H9 (cell line): Measurements from ENCODE around the gene TUT4. TPM values are rescaled to one million over a fixed set of nuclear protein-coding genes. Genes with fewer than 3 reads are reported as not detected.

Experiments
- DNase-seq: peaks from one replicate; pipeline ENCODE4 v3.0.0-alpha.2; 2017
- H2AFZ ChIP-seq: one replicate; pipeline ENCODE4 v1.6.1; 2013; ENCODE audit warnings: mild to moderate bottlenecking, low read length, control low read depth, moderate library complexity
- H2AK5ac ChIP-seq: 2 replicates; pipeline ENCODE4 v1.6.1; 2013; ENCODE audit warnings: low read length, control low read depth, mixed read lengths; ENCODE audit not compliant: insufficient read length
- H2BK120ac ChIP-seq: one replicate; pipeline ENCODE4 v1.6.1; 2013; ENCODE audit warnings: low read depth, mild to moderate bottlenecking, low read length, control low read depth, inconsistent platforms; ENCODE audit not compliant: poor library complexity, severe bottlenecking
- H2BK12ac ChIP-seq: 2 replicates; pipeline ENCODE4 v1.6.1; 2013; ENCODE audit warnings: low read length, control low read depth, mixed read lengths, low read depth; ENCODE audit not compliant: insufficient read length
- H2BK15ac ChIP-seq: 2 replicates; pipeline ENCODE4 v1.6.1; 2013; ENCODE audit warnings: low read depth, low read length, control low read depth
- H2BK20ac ChIP-seq: one replicate; pipeline ENCODE4 v1.6.1; 2013; ENCODE audit warnings: low read depth, mild to moderate bottlenecking, low read length, control low read depth, inconsistent platforms; ENCODE audit not compliant: poor library complexity, severe bottlenecking
- H2BK5ac ChIP-seq: 2 replicates; pipeline ENCODE4 v1.6.1; 2013; ENCODE audit warnings: low read length, control low read depth, mixed read lengths; ENCODE audit not compliant: insufficient read length
- H3K14ac ChIP-seq: 2 replicates; pipeline ENCODE4 v1.6.1; 2013; ENCODE audit warnings: low read length, control low read depth; ENCODE audit not compliant: insufficient read depth
- H3K18ac ChIP-seq: 2 replicates; pipeline ENCODE4 v1.6.1; 2013; ENCODE audit warnings: low read depth, mild to moderate bottlenecking, mixed read lengths, low read length, control low read depth; ENCODE audit not compliant: insufficient read length
- H3K23ac ChIP-seq: 2 replicates; pipeline ENCODE4 v1.6.1; 2013; ENCODE audit warnings: low read length, control low read depth, mixed read lengths, low read depth; ENCODE audit not compliant: insufficient read length
- H3K23me2 ChIP-seq: 2 replicates; pipeline ENCODE4 v1.6.1; 2013; ENCODE audit warnings: low read depth, mild to moderate bottlenecking, mixed read lengths, low read length, control low read depth; ENCODE audit not compliant: insufficient read length, poor library complexity, severe bottlenecking
- H3K27ac ChIP-seq: 2 replicates; pipeline ENCODE4 v1.5.1; 2013; ENCODE audit warnings: low read length, control low read depth, mixed read lengths, low read depth; ENCODE audit not compliant: insufficient read length
- H3K27me3 ChIP-seq: 2 replicates; pipeline ENCODE4 v1.6.1; 2013; ENCODE audit warnings: low read length, control low read depth, inconsistent platforms; ENCODE audit not compliant: insufficient read depth
- H3K4ac ChIP-seq: 2 replicates; pipeline ENCODE4 v1.6.1; 2013; ENCODE audit warnings: low read depth, mild to moderate bottlenecking, control low read depth, inconsistent platforms, low read length, moderate library complexity
- H3K4me1 ChIP-seq: 2 replicates; pipeline ENCODE4 v1.6.1; 2013; ENCODE audit warnings: low read length, control low read depth, inconsistent platforms; ENCODE audit not compliant: insufficient read depth
- H3K4me2 ChIP-seq: 2 replicates; pipeline ENCODE4 v1.6.1; 2013; ENCODE audit warnings: low read length, control low read depth, mixed read lengths; ENCODE audit not compliant: insufficient read length, insufficient read depth
- H3K56ac ChIP-seq: 2 replicates; pipeline ENCODE4 v1.6.1; 2013; ENCODE audit warnings: low read depth, mild to moderate bottlenecking, mixed read lengths, low read length, control low read depth; ENCODE audit not compliant: insufficient read length
- H3K79me1 ChIP-seq: 2 replicates; pipeline ENCODE4 v1.6.1; 2013; ENCODE audit warnings: low read depth, mild to moderate bottlenecking, moderate library complexity, low read length, control low read depth, inconsistent platforms; ENCODE audit not compliant: insufficient read depth, poor library complexity, severe bottlenecking
- H3K79me2 ChIP-seq: 2 replicates; pipeline ENCODE4 v1.6.1; 2013; ENCODE audit warnings: low read length, control low read depth, inconsistent platforms; ENCODE audit not compliant: insufficient read depth
- H3K9ac ChIP-seq: 2 replicates; pipeline ENCODE4 v1.6.1; 2013; ENCODE audit warnings: low read length, control low read depth, mixed read lengths; ENCODE audit not compliant: insufficient read length; ENCODE audit errors: extremely low read depth
- H3K9me3 ChIP-seq: one replicate; pipeline ENCODE4 v1.6.1; 2013; ENCODE audit warnings: low read depth, low read length, inconsistent platforms; ENCODE audit not compliant: control insufficient read depth
- H3T11ph ChIP-seq: one replicate; pipeline ENCODE4 v1.6.1; 2013; ENCODE audit warnings: mild to moderate bottlenecking, low read length, control low read depth, inconsistent platforms
- H4K20me1 ChIP-seq: one replicate; pipeline ENCODE4 v1.6.1; 2013; ENCODE audit not compliant: control insufficient read depth, insufficient read length, insufficient read depth
- H4K5ac ChIP-seq: 2 replicates; pipeline ENCODE4 v1.6.1; 2013; ENCODE audit warnings: low read depth, mild to moderate bottlenecking, mixed read lengths, low read length, control low read depth; ENCODE audit not compliant: insufficient read length
- H4K8ac ChIP-seq: replicated peaks from 2 replicates; pipeline ENCODE4 v1.6.1; 2013; ENCODE audit warnings: low read length, control low read depth, mixed read lengths, low read depth; ENCODE audit not compliant: insufficient read length
- H4K91ac ChIP-seq: 2 replicates; pipeline ENCODE4 v1.6.1; 2013; ENCODE audit warnings: low read depth, mild to moderate bottlenecking, moderate library complexity, mixed read lengths, low read length, control low read depth; ENCODE audit not compliant: insufficient read length
- H3K27ac Mint-ChIP-seq, 3 experiments: 2 replicates in 2 of 3; 3 replicates in 1 of 3; pipeline ENCODE4 v1.8.0; 2020 to 2021; ENCODE audit warnings: mixed read lengths in 3 of 3, mild to moderate bottlenecking in 1 of 3, moderate library complexity in 1 of 3
- H3K27me3 Mint-ChIP-seq: 2 replicates; pipeline ENCODE4 v1.8.0; 2021; ENCODE audit warnings: low read depth, mild to moderate bottlenecking, moderate library complexity, mixed read lengths
- H3K36me3 Mint-ChIP-seq, 3 experiments: 2 replicates in 2 of 3; 3 replicates in 1 of 3; pipeline ENCODE4 v1.8.0; 2020 to 2021; ENCODE audit warnings: low read depth in 3 of 3, mixed read lengths in 3 of 3; ENCODE audit not compliant: insufficient read depth in 1 of 3
- H3K4me1 Mint-ChIP-seq, 2 experiments: 2 replicates each; pipeline ENCODE4 v1.8.0; 2020; ENCODE audit warnings: mixed read lengths in 2 of 2
- H3K4me3 Mint-ChIP-seq, 2 experiments: 2 replicates in 1 of 2; 3 replicates in 1 of 2; pipeline ENCODE4 v1.8.0; 2020 to 2021; ENCODE audit warnings: mild to moderate bottlenecking in 2 of 2, mixed read lengths in 2 of 2, moderate library complexity in 1 of 2
- H3K9me3 Mint-ChIP-seq, 2 experiments: 2 replicates in 1 of 2; 3 replicates in 1 of 2; pipeline ENCODE4 v1.8.0; 2020; ENCODE audit warnings: mild to moderate bottlenecking in 2 of 2, mixed read lengths in 2 of 2, moderate library complexity in 1 of 2
- WGBS: extraction: QIAGEN DNeasy Blood & Tissue Kit; methylation state at CpG from one replicate; pipeline ENCODE4 v1.1.7; 2013; ENCODE audit warnings: missing lambda C conversion rate, low lambda C conversion rate, mixed read lengths; ENCODE audit not compliant: insufficient read length; ENCODE audit errors: extremely low coverage; 5-methylcytosine and 5-hydroxymethylcytosine counted together
- total RNA-seq: library from RNA; stranded (reverse); gene quantifications from 2 replicates; pipeline ENCODE4 v1.2.1, GENCODE V29; 2021
- TF ChIP-seq, protein P1 (sequence below): fragments of 200-600 bp; sonication (generic); conservative IDR thresholded peaks from 3 replicates; pipeline ENCODE4 v1.8.0; 2021; ENCODE audit warnings: antibody characterized with exemption, mild to moderate bottlenecking

TUT4 gene
- total RNA-seq, 1 experiment from 2014 or later, result 59.3 TPM

DNA sequence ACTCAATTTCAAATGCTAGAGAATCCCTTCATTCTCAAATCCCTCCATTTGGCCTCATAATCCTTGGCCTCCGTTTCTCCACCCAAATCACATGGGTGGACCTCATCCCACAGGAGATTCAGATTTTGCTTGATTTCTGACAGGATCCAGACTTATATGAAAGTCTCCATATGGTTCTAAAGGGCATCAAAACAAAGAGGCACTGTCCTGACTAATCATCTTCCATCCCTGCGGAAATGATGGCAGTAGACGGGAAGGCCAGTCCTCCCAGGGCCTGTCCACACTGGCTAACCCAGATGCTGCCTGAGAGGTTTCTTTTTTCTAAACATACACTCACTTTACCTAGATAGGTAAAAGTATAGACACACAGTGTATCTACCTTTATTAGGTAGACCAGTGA, 167.5 kb downstream of the TUT4 start:
- H3K14ac ChIP-seq, result no peak overlapping the region
- H3K79me2 ChIP-seq, result no peaks in the 10 kb centered on the region
- no peak overlapping the region for H3K4me3 Mint-ChIP-seq
- no peak overlapping the region for H4K91ac ChIP-seq
- no peak overlapping the region for H3K9ac ChIP-seq
- no peak overlapping the region for H2BK12ac ChIP-seq
- H3K27me3 Mint-ChIP-seq, result no peaks in the 10 kb centered on the region
- H2BK20ac ChIP-seq, result no peak overlapping the region
- H3K23ac ChIP-seq, result no peak overlapping the region
- H3K36me3 Mint-ChIP-seq, result peaks cover 60 to 95% (median 86%) of the 10 kb centered on the region in 3 experiments
- H2AFZ ChIP-seq, result no peak overlapping the region
- no peak overlapping the region for H3K27ac ChIP-seq
- no peaks in the 10 kb centered on the region for H3K23me2 ChIP-seq
- H3K18ac ChIP-seq, result no peak overlapping the region
- H3K79me1 ChIP-seq, result no peaks in the 10 kb centered on the region
- no peak overlapping the region for H4K8ac ChIP-seq
- TF ChIP-seq, protein P1, sequence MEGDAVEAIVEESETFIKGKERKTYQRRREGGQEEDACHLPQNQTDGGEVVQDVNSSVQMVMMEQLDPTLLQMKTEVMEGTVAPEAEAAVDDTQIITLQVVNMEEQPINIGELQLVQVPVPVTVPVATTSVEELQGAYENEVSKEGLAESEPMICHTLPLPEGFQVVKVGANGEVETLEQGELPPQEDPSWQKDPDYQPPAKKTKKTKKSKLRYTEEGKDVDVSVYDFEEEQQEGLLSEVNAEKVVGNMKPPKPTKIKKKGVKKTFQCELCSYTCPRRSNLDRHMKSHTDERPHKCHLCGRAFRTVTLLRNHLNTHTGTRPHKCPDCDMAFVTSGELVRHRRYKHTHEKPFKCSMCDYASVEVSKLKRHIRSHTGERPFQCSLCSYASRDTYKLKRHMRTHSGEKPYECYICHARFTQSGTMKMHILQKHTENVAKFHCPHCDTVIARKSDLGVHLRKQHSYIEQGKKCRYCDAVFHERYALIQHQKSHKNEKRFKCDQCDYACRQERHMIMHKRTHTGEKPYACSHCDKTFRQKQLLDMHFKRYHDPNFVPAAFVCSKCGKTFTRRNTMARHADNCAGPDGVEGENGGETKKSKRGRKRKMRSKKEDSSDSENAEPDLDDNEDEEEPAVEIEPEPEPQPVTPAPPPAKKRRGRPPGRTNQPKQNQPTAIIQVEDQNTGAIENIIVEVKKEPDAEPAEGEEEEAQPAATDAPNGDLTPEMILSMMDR, result no peak
- H2BK120ac ChIP-seq, result no peak overlapping the region
- no peak overlapping the region for H3K4me2 ChIP-seq
- H4K5ac ChIP-seq, result no peak overlapping the region
- no peaks in the 10 kb centered on the region for H3K9me3 Mint-ChIP-seq
- no peak overlapping the region for H3K4ac ChIP-seq
- H2AK5ac ChIP-seq, result no peak overlapping the region
- no peak overlapping the region for H3T11ph ChIP-seq
- H3K4me1 Mint-ChIP-seq, result no peaks in the 10 kb centered on the region
- no peak for DNase-seq
- H4K20me1 ChIP-seq, result no peaks in the 10 kb centered on the region
- H3K56ac ChIP-seq, result no peak overlapping the region
- no peak overlapping the region for H2BK5ac ChIP-seq
- no CpG with 5 or more reads among the region's 3 CpGs for WGBS
- no peaks in the 10 kb centered on the region for H3K9me3 ChIP-seq
- H3K27me3 ChIP-seq, result no peaks in the 10 kb centered on the region
- H2BK15ac ChIP-seq, result no peak overlapping the region
- H3K4me1 ChIP-seq, result no peaks in the 10 kb centered on the region
- no peak overlapping the region; a peak in 1 of 7 replicates for H3K27ac Mint-ChIP-seq

Other genes starting within 250 kb of the TUT4 start
- gene CC2D1B, start 186.9 kb downstream of the TUT4 start, total RNA-seq, result 21.7 and 24.3 TPM in 2 replicates
- gene ORC1, start 148.7 kb downstream of the TUT4 start, total RNA-seq, result 44.3 and 46.4 TPM in 2 replicates
- 87.2 and 89.9 TPM in 2 replicates for gene PRPF38A, start 148.5 kb downstream of the TUT4 start, total RNA-seq
- gene GPX7, start 49.3 kb upstream of the TUT4 start, total RNA-seq, result 12.1 and 12.5 TPM in 2 replicates
- gene SHISAL2A, start 80.1 kb upstream of the TUT4 start, total RNA-seq, result 0.44 and 0.90 TPM in 2 replicates
- gene COA7, start 145.3 kb upstream of the TUT4 start, total RNA-seq, result 69.1 and 70.3 TPM in 2 replicates
- gene ZYG11B, start 173.4 kb upstream of the TUT4 start, total RNA-seq, result 20.6 and 21.2 TPM in 2 replicates